Measurements from ENCODE around the gene DNAJC22.
"Not testable (repeated sequence)": the region's sequence is repeated elsewhere in the genome, so short reads cannot be mapped to it uniquely, and the experiment has no call there.

The DNAJC22 gene

GRCh38 chr12:49346659-49347310, at the start of gene DNAJC22:
TSS of gene DNAJC22 (plus strand) at chr12:49346888. CDS start at chr12:49348873, 1,985 bp downstream.
- no peak for DNase-seq

GRCh38 chr12:49297695-49298060, 49.0 kb upstream of the DNAJC22 start:
- no peak for DNase-seq

- DNase-seq = no peak
Observed at GRCh38 chr12:49298160-49298559, 48.5 kb upstream of the DNAJC22 start.

GRCh38 chr12:49301760-49302159, 44.9 kb upstream of the DNAJC22 start:
- no peak for DNase-seq

GRCh38 chr12:49304161-49304560, 42.5 kb upstream of the DNAJC22 start:
- DNase-seq = no peak

GRCh38 chr12:49305762-49306510, 40.8 kb upstream of the DNAJC22 start:
- DNase-seq = no peak

- DNase-seq = no peak
Observed at GRCh38 chr12:49309386-49309785, 37.3 kb upstream of the DNAJC22 start.

- not testable (repeated sequence) for DNase-seq
Observed at GRCh38 chr12:49310451-49311000, 36.2 kb upstream of the DNAJC22 start.

- DNase-seq = no peak
Observed at GRCh38 chr12:49314811-49315210, 31.9 kb upstream of the DNAJC22 start.

- not testable (repeated sequence) for DNase-seq
Observed at GRCh38 chr12:49317118-49317517, 29.6 kb upstream of the DNAJC22 start.

- not testable (repeated sequence) for DNase-seq
Observed at GRCh38 chr12:49320411-49321103, 26.1 kb upstream of the DNAJC22 start.

- DNase-seq = no peak
Observed at GRCh38 chr12:49322367-49322707, 24.4 kb upstream of the DNAJC22 start.

GRCh38 chr12:49322708-49323523, 23.8 kb upstream of the DNAJC22 start, which contains the start of gene TROAP:
TSS of gene TROAP (plus strand) at chr12:49323255. CDS start at chr12:49323609, 354 bp downstream.
- DNase-seq = peak; percentile 88 to 95 (median 94)

GRCh38 chr12:49323524-49324097, 23.1 kb upstream of the DNAJC22 start:
- no peak for DNase-seq

GRCh38 chr12:49325606-49326005, 21.1 kb upstream of the DNAJC22 start:
- DNase-seq = no peak

GRCh38 chr12:49327368-49327767, 19.3 kb upstream of the DNAJC22 start:
- no peak for DNase-seq

GRCh38 chr12:49327887-49328286, 18.8 kb upstream of the DNAJC22 start:
- DNase-seq = no peak

GRCh38 chr12:49328816-49329215, 17.9 kb upstream of the DNAJC22 start:
- DNase-seq = no peak

GRCh38 chr12:49330032-49330619, 16.6 kb upstream of the DNAJC22 start:
- no peak for DNase-seq

- DNase-seq = no peak
Observed at GRCh38 chr12:49330631-49331379, 15.9 kb upstream of the DNAJC22 start.

All from activated CD4-positive, CD25-positive, alpha-beta regulatory T cell (primary cell).